Adrenal gland (tissue), 12 donors: Measurements from ENCODE around the gene FGF22. TPM values are rescaled to one million over a fixed set of nuclear protein-coding genes. Genes with fewer than 3 reads are reported as not detected.

Experiments used
- DNase-seq, 7 donors: peaks; one replicate each; pipeline ENCODE4 v3.0.0-alpha.2; 2019 to 2020
- H3K27ac ChIP-seq, 5 donors: fragments of 200-600 bp; sonication (generic) in 4 of 5; 1 replicate in 3 of 5; 2 replicates in 2 of 5; pipeline versions ENCODE4 v1.5.1 to v1.8.0; 2016 to 2020; ENCODE audit warnings: mild to moderate bottlenecking in 1 of 5
- H3K27me3 ChIP-seq: fragments of 200-600 bp; 2 replicates; pipeline ENCODE4 v1.8.0; 2021
- H3K36me3 ChIP-seq, 2 donors: fragments of 200-600 bp; replicated peaks in 1 of 2; 1 replicate in 1 of 2; 2 replicates in 1 of 2; pipeline versions ENCODE4 v1.5.1 to v1.8.0; 2018 to 2022
- H3K4me1 ChIP-seq, 2 donors: fragments of 200-600 bp; replicated peaks in 1 of 2; 1 replicate in 1 of 2; 2 replicates in 1 of 2; pipeline versions ENCODE4 v1.5.1 to v1.8.0; 2018 to 2021
- H3K4me3 ChIP-seq, 4 donors: fragments of 200-600 bp; sonication (generic) in 3 of 4; one replicate each; pipeline ENCODE4 v1.5.1; 2016 to 2018
- H3K9me3 ChIP-seq, 3 donors: fragments of 200-600 bp; sonication (generic) in 1 of 3; replicated peaks in 1 of 3; 1 replicate in 2 of 3; 2 replicates in 1 of 3; pipeline versions ENCODE4 v1.5.1 to v1.8.0; 2016 to 2021
- CTCF ChIP-seq, 6 experiments: fragments of 450-650 bp in 4 of 6; fragments of 200-600 bp in 2 of 6; sonication (generic) in 1 of 6; IDR thresholded peaks; 1 replicate in 5 of 6; 2 replicates in 1 of 6; pipeline versions ENCODE4 v1.5.1 to v1.8.0; 2016 to 2021; ENCODE audit warnings: antibody characterized with exemption in 6 of 6, mild to moderate bottlenecking in 2 of 6, moderate library complexity in 1 of 6
- POLR2A ChIP-seq, 2 donors: fragments of 450-650 bp; IDR thresholded peaks; one replicate each; pipeline ENCODE4 v1.6.1; 2017; ENCODE audit warnings: antibody characterized with exemption in 2 of 2, mild to moderate bottlenecking in 2 of 2, moderate library complexity in 1 of 2
- WGBS, 4 donors: extraction: QIAGEN DNeasy Blood & Tissue Kit in 2 of 4; methylation state at CpG; one replicate each; pipeline versions ENCODE4 v1.1.5 to v1.1.7; 2013 to 2017; 5-methylcytosine and 5-hydroxymethylcytosine counted together
- intact Hi-C, 2 donors: fragments of 100-400 bp; cut with DNase I; formaldehyde crosslinking; loops; one replicate each; pipeline versions ENCODE4 v1.14.1 to v1.15.0; 2022 to 2023
- polyA plus RNA-seq, 3 donors: library from polyadenylated mRNA; stranded (reverse); fragments of 200-250 nt in 2 of 3; fragments of 350-450 nt in 1 of 3; fragmentation: Illumina TruSeq in 1 of 3; extraction: RNeasy Lipid Tissue Mini Kit (QIAGEN cat#74804) in 1 of 3; gene quantifications; one replicate each; pipeline ENCODE4 v1.2.3, GENCODE V29; 2013 to 2014
- total RNA-seq, 9 donors: library from RNA; depleted of rRNA in 4 of 9; stranded (reverse); fragments of >200 nt in 4 of 9; fragments of 120-200 nt in 1 of 9; fragmentation: NEBNext Ultra II Directional in 1 of 9; extraction: Animal tissue kit (Norgen Biotek cat#: 25700) in 1 of 9; gene quantifications; one replicate each; pipeline versions ENCODE4 v1.1.0 to v1.2.4, GENCODE V29; 2013 to 2023
- donor health status: healthy with polysubstance abuse.
- donor health status: Bipolar disorder and iron deficiency.
- donor health status: DM: yes; HTN: yes; CAD: no.
- donor health status: DM: no; HTN: no; CAD: no.
- donor health status: DM: no; HTN: no; CAD: no.
- donor health status: DM: yes; HTN: yes; CAD: no.

The FGF22 gene
- total and polyA plus RNA-seq, 12 donors = 0.14 to 1.2 (median 0.31) TPM; not detected in 6

- peaks cover 0 to 35% of the 10 kb centered on the region in 2 donors for H3K36me3 ChIP-seq
- H3K4me3 ChIP-seq = no peak overlapping the region
- no peak for DNase-seq
- no peak for TF ChIP-seq CTCF (IDR thresholded peaks at IDR 0.05)
- no peak for TF ChIP-seq POLR2A (IDR thresholded peaks at IDR 0.05)
- H3K27ac ChIP-seq = no peak overlapping the region
- intact Hi-C loops = no loop called here
- WGBS, 4 donors = 80 to 92% (median 85%) methylated on average over 1 to 14 of the region's 14 CpGs
- H3K27me3 ChIP-seq = no peaks in the 10 kb centered on the region
- no peaks in the 10 kb centered on the region for H3K9me3 ChIP-seq
- no peaks in the 10 kb centered on the region for H3K4me1 ChIP-seq
These were observed 5.1 kb downstream of the FGF22 start for GRCh38 chr19:644789-645188.

GRCh38 chr19:645912-646778 lies 6.5 kb downstream of the FGF22 start:
- Histone ChIP-seq H3K9me3 (no peaks in the 10 kb centered on the region), H3K36me3 (peaks cover 0 to 46% of the 10 kb centered on the region in 2 donors), H3K4me3 (no peak overlapping the region), H3K4me1 (no peaks in the 10 kb centered on the region), H3K27ac (no peak overlapping the region), H3K27me3 (no peaks in the 10 kb centered on the region)
- TF ChIP-seq CTCF (IDR thresholded peaks at IDR 0.05) = no peak
- no peak for TF ChIP-seq POLR2A (IDR thresholded peaks at IDR 0.05)
- intact Hi-C loops = no loop called here
- 90 to 94% (median 92%) methylated on average over 35 to 62 of the region's 62 CpGs for WGBS, 4 donors
- no peak for DNase-seq

GRCh38 chr19:646779-647565 lies 7.3 kb downstream of the FGF22 start:
- 90 to 95% (median 94%) methylated on average over 27 to 48 of the region's 48 CpGs for WGBS, 4 donors
- intact Hi-C loops = no loop called here
- no peaks in the 10 kb centered on the region for H3K9me3 ChIP-seq
- peaks cover 0 to 54% of the 10 kb centered on the region in 2 donors for H3K36me3 ChIP-seq
- no peak overlapping the region for H3K4me3 ChIP-seq
- TF ChIP-seq CTCF (IDR thresholded peaks at IDR 0.05) (no peak), POLR2A (IDR thresholded peaks at IDR 0.05) (no peak)
- no peaks in the 10 kb centered on the region for H3K4me1 ChIP-seq
- H3K27ac ChIP-seq = no peak overlapping the region
- no peak for DNase-seq
- no peaks in the 10 kb centered on the region for H3K27me3 ChIP-seq

GRCh38 chr19:647566-648284 lies 8.0 kb downstream of the FGF22 start:
- intact Hi-C loops = no loop called here
- Histone ChIP-seq H3K27ac (no peak overlapping the region), H3K9me3 (no peaks in the 10 kb centered on the region), H3K27me3 (no peaks in the 10 kb centered on the region), H3K36me3 (peaks cover 0 to 61% of the 10 kb centered on the region in 2 donors), H3K4me1 (no peaks in the 10 kb centered on the region), H3K4me3 (no peak overlapping the region)
- 91 to 93% (median 91%) methylated on average over 37 to 52 of the region's 52 CpGs for WGBS, 4 donors
- TF ChIP-seq CTCF (IDR thresholded peaks at IDR 0.05) = no peak
- no peak for DNase-seq
